GM23338 (cell line): ENCODE results near the gene PTX3. TPM values are rescaled to one million over a fixed set of nuclear protein-coding genes. Genes with fewer than 3 reads are reported as not detected.

ENCODE experiments used
- ATAC-seq: fragments of 200-7000 bp; cut with Tn5 transposase; 3 replicates; pipeline ENCODE4 v1.9.1; 2020
- DNase-seq: peaks from one replicate; pipeline ENCODE4 v3.0.0-alpha.2; 2015; ENCODE audit warnings: low spot score
- H2AFZ ChIP-seq: fragments of 200-600 bp; sonication (generic); 2 replicates; pipeline ENCODE4 v1.8.0; 2016; ENCODE audit warnings: antibody characterized with exemption, mild to moderate bottlenecking, moderate library complexity
- H3F3A ChIP-seq: fragments of 200-600 bp; sonication (generic); replicated peaks from 2 replicates; pipeline ENCODE4 v1.8.0; 2017; ENCODE audit warnings: antibody characterized with exemption, mixed run types, low read depth
- H3K27ac ChIP-seq: fragments of 200-600 bp; sonication (generic); 2 replicates; pipeline ENCODE4 v1.6.1; 2016; ENCODE audit warnings: low read depth
- H3K27me3 ChIP-seq: fragments of 200-600 bp; sonication (generic); 2 replicates; pipeline ENCODE4 v1.8.0; 2016; ENCODE audit warnings: mild to moderate bottlenecking, mixed run types, moderate library complexity; ENCODE audit not compliant: insufficient read depth
- H3K36me3 ChIP-seq: fragments of 200-600 bp; sonication (generic); 2 replicates; pipeline ENCODE4 v1.8.0; 2016; ENCODE audit warnings: mild to moderate bottlenecking; ENCODE audit not compliant: insufficient read depth
- H3K4me1 ChIP-seq: fragments of 200-600 bp; sonication (generic); 2 replicates; pipeline ENCODE4 v1.8.0; 2016; ENCODE audit warnings: mild to moderate bottlenecking, moderate library complexity; ENCODE audit not compliant: insufficient read depth
- H3K4me2 ChIP-seq: fragments of 200-600 bp; sonication (generic); 2 replicates; pipeline ENCODE4 v1.7.1; 2017; ENCODE audit warnings: mixed run types
- H3K4me3 ChIP-seq: fragments of 200-600 bp; sonication (generic); 2 replicates; pipeline ENCODE4 v1.6.1; 2016; ENCODE audit warnings: mixed run types
- H3K79me2 ChIP-seq: fragments of 200-600 bp; sonication (generic); replicated peaks from 2 replicates; pipeline ENCODE4 v1.8.0; 2017; ENCODE audit warnings: mild to moderate bottlenecking; ENCODE audit not compliant: insufficient read depth
- H3K9me2 ChIP-seq: fragments of 200-600 bp; sonication (generic); 2 replicates; pipeline ENCODE4 v1.8.0; 2017; ENCODE audit not compliant: insufficient read depth
- H4K20me1 ChIP-seq: fragments of 200-600 bp; sonication (generic); replicated peaks from 2 replicates; pipeline ENCODE4 v1.8.0; 2017; ENCODE audit warnings: mild to moderate bottlenecking; ENCODE audit not compliant: insufficient read depth
- H3K27ac Mint-ChIP-seq: 2 replicates; pipeline ENCODE4 v1.8.0; 2020; ENCODE audit warnings: inconsistent platforms, mild to moderate bottlenecking, moderate library complexity, mixed read lengths
- H3K27me3 Mint-ChIP-seq: 3 replicates; pipeline ENCODE4 v1.8.0; 2022; ENCODE audit warnings: low read depth, mild to moderate bottlenecking, moderate library complexity, mixed read lengths, inconsistent platforms; ENCODE audit not compliant: insufficient read depth, poor library complexity
- H3K36me3 Mint-ChIP-seq: 3 replicates; pipeline ENCODE4 v1.8.0; 2021; ENCODE audit warnings: low read depth, mild to moderate bottlenecking, inconsistent platforms, moderate library complexity, mixed read lengths
- H3K4me1 Mint-ChIP-seq: 3 replicates; pipeline ENCODE4 v1.8.0; 2020; ENCODE audit warnings: mild to moderate bottlenecking, inconsistent platforms, mixed read lengths
- H3K4me3 Mint-ChIP-seq: 3 replicates; pipeline ENCODE4 v1.8.0; 2021; ENCODE audit warnings: moderate library complexity, mild to moderate bottlenecking, inconsistent platforms, mixed read lengths
- H3K9me3 Mint-ChIP-seq: 3 replicates; pipeline ENCODE4 v1.8.0; 2020; ENCODE audit warnings: moderate library complexity, mild to moderate bottlenecking, inconsistent platforms, mixed read lengths
- CREB1 ChIP-seq: fragments of 250-450 bp; sonication (Bioruptor Pico); IDR thresholded peaks from 2 replicates; pipeline ENCODE4 v1.5.0; 2020; ENCODE audit warnings: low read depth, mild to moderate bottlenecking, moderate library complexity
- EZH2 ChIP-seq: fragments of 200-600 bp; sonication (generic); IDR thresholded peaks from one replicate; pipeline ENCODE4 v1.8.0; 2017; ENCODE audit warnings: antibody characterized with exemption, mild to moderate bottlenecking, low read depth; ENCODE audit not compliant: unreplicated experiment
- EZH2phosphoT487 ChIP-seq: fragments of 200-600 bp; sonication (generic); IDR thresholded peaks from one replicate; pipeline ENCODE4 v1.8.1; 2018; ENCODE audit warnings: antibody characterized with exemption; ENCODE audit not compliant: unreplicated experiment
- POLR2AphosphoS5 ChIP-seq: IDR thresholded peaks from 2 replicates; pipeline ENCODE4 v1.6.1; 2016; ENCODE audit warnings: antibody characterized with exemption, low read depth
- REST ChIP-seq: IDR thresholded peaks from one replicate; pipeline ENCODE4 v1.6.1; 2018; ENCODE audit warnings: antibody characterized with exemption; ENCODE audit not compliant: unreplicated experiment
- STAT1 ChIP-seq: IDR thresholded peaks from one replicate; pipeline ENCODE4 v1.6.1; 2016; ENCODE audit warnings: antibody characterized with exemption; ENCODE audit not compliant: unreplicated experiment
- ZNF114 ChIP-seq: fragments of 250-450 bp; sonication (Bioruptor Pico); IDR thresholded peaks from 2 replicates; pipeline ENCODE4 v1.5.0; 2020; ENCODE audit warnings: mild to moderate bottlenecking, moderate library complexity
- ZNF462 ChIP-seq: fragments of 250-450 bp; sonication (Bioruptor Pico); IDR thresholded peaks from 2 replicates; pipeline ENCODE4 v1.5.0; 2020; ENCODE audit warnings: mild to moderate bottlenecking, moderate library complexity
- polyA plus RNA-seq: library from polyadenylated mRNA; unstranded; fragments of >200 nt; fragmentation: Nextera tagmentation; extraction: Ambion mirVana; gene quantifications from 2 replicates; pipeline ENCODE4 v1.2.1, GENCODE V29; 2016
- total RNA-seq: library from RNA; depleted of rRNA; stranded (reverse); fragments of >200 nt; shearing (Covaris generic); gene quantifications from 2 replicates; pipeline ENCODE4 v1.2.3, GENCODE V29; 2014
- TF ChIP-seq, protein P1 (sequence below), 2 experiments: fragments of 200-600 bp in 1 of 2; sonication (generic) in 1 of 2; conservative IDR thresholded peaks; 2 replicates each; pipeline versions ENCODE4 v1.5.1 to v1.6.1; 2016 to 2017; ENCODE audit warnings: antibody characterized with exemption in 2 of 2, low read depth in 2 of 2, mild to moderate bottlenecking in 2 of 2, moderate library complexity in 1 of 2

PTX3 gene
- total and polyA plus RNA-seq, 2 experiments from 2014 or later: 1.2 to 2.4 TPM

- H3K4me3 ChIP-seq: no peak overlapping the region
- ATAC-seq (no peak), DNase-seq (no peak)
- Mint-ChIP-seq H3K27me3 (no peaks in the 10 kb centered on the region), H3K36me3 (no peaks in the 10 kb centered on the region), H3K4me1 (no peaks in the 10 kb centered on the region; the same call in 2 of the 3 replicates), H3K27ac (no peak overlapping the region), H3K9me3 (no peaks in the 10 kb centered on the region), H3K4me3 (no peak overlapping the region)
- no peaks in the 10 kb centered on the region for H3K36me3 ChIP-seq
- no peaks in the 10 kb centered on the region for H3F3A ChIP-seq
- H2AFZ ChIP-seq: no peak overlapping the region
- TF ChIP-seq STAT1: no peak
- no peak for TF ChIP-seq REST
- no peaks in the 10 kb centered on the region for H3K79me2 ChIP-seq
- no peak overlapping the region for H3K4me2 ChIP-seq
- no peaks in the 10 kb centered on the region for H4K20me1 ChIP-seq
- H3K4me1 ChIP-seq: no peaks in the 10 kb centered on the region
- no peaks in the 10 kb centered on the region for H3K27me3 ChIP-seq
- H3K27ac ChIP-seq: no peak overlapping the region
- H3K9me2 ChIP-seq: no peaks in the 10 kb centered on the region
These were observed 30.6 kb downstream of the PTX3 start for GRCh38 chr3:157467200-157467599.

DNA sequence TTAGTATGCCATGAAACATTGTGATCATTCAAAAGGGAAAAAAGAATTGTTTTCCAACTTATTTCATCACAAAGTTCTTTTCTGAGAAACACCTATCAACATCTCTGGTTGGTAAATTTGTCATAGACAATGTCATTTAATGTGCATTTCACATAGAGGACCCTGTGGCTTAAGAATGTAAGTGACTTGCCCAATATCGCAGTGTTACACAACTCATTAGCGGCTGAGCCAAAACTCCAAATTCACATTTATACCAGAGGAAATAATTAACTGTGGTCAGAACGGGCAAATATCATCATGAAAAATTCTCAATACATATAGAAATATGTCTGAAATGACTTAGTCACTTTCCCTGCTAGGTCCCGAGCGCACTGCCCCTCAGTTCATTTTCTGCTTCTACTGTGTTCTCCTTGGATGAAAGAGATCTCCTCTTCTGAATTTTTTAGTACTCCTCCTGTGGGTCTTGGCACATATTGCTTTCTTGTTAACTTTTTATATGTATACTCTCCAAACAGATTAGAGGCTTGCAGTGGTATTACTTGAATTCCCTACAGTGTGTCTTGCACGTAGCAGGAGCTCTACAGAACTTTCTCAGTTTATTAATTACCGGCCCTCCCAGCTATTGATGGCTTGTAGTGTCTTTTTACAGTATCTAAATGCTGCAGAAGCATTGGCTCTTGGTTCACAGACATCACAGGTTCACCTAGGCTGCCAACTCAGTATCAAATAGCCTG lies 33.1 kb downstream of the PTX3 start:
- no peaks in the 10 kb centered on the region for H3K4me1 ChIP-seq
- Mint-ChIP-seq H3K27me3 (no peaks in the 10 kb centered on the region), H3K27ac (no peak overlapping the region), H3K36me3 (no peaks in the 10 kb centered on the region), H3K9me3 (no peaks in the 10 kb centered on the region), H3K4me1 (no peaks in the 10 kb centered on the region), H3K4me3 (no peak overlapping the region)
- H3K79me2 ChIP-seq: no peaks in the 10 kb centered on the region
- 0 out of 2 replicates have a peak, but pooled peaks cover 3% of the 10 kb centered on the region for H4K20me1 ChIP-seq
- H3K4me2 ChIP-seq: no peak overlapping the region
- no peaks in the 10 kb centered on the region for H3F3A ChIP-seq
- H3K36me3 ChIP-seq: no peaks in the 10 kb centered on the region
- H3K27ac ChIP-seq: no peak overlapping the region
- ATAC-seq (no peak), DNase-seq (no peak)
- no peaks in the 10 kb centered on the region for H3K9me2 ChIP-seq
- H3K4me3 ChIP-seq: no peak overlapping the region
- no peaks in the 10 kb centered on the region for H3K27me3 ChIP-seq
- H2AFZ ChIP-seq: no peak overlapping the region
- TF ChIP-seq CREB1 (CRISPR knock-in tag) (no peak), ZNF114 (no peak), ZNF462 (CRISPR knock-in tag) (no peak), STAT1 (no peak), EZH2phosphoT487 (no peak), POLR2AphosphoS5 (no peak), EZH2 (no peak)
- TF ChIP-seq, protein P1, sequence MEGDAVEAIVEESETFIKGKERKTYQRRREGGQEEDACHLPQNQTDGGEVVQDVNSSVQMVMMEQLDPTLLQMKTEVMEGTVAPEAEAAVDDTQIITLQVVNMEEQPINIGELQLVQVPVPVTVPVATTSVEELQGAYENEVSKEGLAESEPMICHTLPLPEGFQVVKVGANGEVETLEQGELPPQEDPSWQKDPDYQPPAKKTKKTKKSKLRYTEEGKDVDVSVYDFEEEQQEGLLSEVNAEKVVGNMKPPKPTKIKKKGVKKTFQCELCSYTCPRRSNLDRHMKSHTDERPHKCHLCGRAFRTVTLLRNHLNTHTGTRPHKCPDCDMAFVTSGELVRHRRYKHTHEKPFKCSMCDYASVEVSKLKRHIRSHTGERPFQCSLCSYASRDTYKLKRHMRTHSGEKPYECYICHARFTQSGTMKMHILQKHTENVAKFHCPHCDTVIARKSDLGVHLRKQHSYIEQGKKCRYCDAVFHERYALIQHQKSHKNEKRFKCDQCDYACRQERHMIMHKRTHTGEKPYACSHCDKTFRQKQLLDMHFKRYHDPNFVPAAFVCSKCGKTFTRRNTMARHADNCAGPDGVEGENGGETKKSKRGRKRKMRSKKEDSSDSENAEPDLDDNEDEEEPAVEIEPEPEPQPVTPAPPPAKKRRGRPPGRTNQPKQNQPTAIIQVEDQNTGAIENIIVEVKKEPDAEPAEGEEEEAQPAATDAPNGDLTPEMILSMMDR (conservative IDR thresholded peaks at IDR 0.05; ENCODE audit: low read depth in 2 of 2): no peak
